LoVo (cell line): Measurements from ENCODE around the gene U2AF1L4.

Experiments used
- DNase-seq: peaks from one replicate; pipeline ENCODE4 v3.0.0-alpha.2; 2016; ENCODE audit warnings: low spot score

The U2AF1L4 gene, protein sequence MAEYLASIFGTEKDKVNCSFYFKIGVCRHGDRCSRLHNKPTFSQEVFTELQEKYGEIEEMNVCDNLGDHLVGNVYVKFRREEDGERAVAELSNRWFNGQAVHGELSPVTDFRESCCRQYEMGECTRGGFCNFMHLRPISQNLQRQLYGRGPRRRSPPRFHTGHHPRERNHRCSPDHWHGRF

DNA sequence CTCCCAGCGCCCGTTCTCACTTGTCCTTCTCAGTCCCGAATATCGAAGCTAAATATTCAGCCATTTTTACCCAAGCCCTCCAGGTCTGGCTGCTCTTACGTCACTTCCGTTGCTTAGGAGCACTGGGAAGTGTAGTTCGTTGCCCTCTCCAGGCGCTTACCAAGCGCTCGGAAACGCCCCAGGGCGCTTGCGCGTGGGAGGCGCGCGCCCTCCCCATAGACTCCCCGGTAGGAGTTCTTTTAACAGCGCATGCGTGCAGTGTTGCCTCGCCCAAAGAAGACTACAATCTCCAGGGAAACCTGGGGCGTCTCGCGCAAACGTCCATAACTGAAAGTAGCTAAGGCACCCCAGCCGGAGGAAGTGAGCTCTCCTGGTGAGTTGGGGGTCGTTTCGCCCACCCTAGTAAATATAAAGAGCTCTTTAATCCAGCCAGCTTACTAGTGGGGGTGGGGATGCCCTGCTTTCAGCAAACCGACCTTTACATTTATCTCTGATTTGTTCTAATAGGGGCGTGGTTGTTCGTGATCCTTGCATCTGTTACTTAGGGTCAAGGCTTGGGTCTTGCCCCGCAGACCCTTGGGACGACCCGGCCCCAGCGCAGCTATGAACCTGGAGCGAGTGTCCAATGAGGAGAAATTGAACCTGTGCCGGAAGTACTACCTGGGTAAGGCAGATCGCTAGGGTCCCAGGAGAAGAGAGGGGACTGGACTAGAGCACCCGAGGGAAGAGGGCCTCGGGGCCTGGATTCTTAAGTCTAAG is at the start of gene U2AF1L4, which contains the start of gene PSENEN:
TSS of gene U2AF1L4 (minus strand) at position 91 of the 759 bp plus-strand sequence. CDS start at position 64, 27 bp downstream.
TSS of gene PSENEN (plus strand) at position 324 of the 759 bp plus-strand sequence. CDS start at position 604, 280 bp downstream.
- DNase-seq: peak; percentile 99

DNA sequence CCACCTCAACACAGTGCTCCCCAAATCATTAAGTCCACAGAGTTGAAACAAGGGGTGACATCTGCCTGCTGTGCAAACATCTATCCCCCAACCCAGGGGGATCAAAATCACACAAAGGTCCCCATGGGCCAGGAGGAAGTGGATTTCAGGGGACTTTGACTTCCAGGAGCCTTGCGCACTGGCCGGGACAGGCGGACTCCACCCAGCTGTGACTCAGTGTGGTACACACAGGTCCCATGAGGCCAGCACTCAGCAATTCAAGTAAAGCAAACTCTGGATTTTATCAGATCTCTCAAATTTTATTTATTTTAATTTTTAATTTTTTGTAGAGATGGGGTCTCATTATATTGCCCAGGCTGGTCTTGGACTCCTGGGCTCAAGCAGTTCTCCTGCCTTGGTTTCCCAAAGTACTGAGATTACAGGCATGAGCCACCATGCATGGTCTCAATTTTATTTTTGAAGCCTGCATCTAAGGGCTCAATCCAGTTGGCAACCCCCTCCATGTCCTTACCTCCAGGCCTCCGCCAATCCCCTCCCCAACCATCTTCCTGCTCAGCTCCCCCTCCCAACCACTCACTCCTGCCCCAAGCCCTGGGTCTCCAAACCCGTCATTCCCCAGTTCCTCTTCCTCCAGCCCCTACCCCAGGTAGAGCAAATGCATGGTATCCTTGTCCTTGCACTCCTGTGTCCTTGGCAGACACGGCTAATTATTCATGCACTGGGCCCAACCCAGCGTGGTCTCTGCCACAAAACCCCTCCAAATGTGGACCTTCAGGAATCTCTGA is 48.4 kb upstream of the U2AF1L4 start:
- DNase-seq: no peak

DNA sequence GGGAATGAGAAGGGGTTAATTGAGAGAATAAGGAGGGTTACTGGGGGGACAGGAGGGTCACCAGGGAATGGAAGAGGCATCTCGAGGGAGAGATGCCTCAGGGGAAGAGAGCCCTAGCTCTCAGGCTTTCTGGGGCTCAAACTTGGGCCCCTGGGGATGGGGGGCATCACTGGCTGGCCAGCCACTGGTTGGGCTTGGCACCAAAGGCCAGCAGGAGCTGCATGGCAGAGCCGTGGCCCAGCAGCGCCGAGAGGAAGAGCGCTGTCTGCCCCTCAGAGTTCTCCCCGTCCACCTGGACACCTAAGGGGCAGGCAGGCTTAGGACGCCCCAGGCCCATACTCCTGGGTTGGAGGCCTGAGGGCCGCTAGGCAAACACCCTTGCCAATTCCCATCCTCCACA is 47.7 kb upstream of the U2AF1L4 start:
- no peak for DNase-seq

DNA sequence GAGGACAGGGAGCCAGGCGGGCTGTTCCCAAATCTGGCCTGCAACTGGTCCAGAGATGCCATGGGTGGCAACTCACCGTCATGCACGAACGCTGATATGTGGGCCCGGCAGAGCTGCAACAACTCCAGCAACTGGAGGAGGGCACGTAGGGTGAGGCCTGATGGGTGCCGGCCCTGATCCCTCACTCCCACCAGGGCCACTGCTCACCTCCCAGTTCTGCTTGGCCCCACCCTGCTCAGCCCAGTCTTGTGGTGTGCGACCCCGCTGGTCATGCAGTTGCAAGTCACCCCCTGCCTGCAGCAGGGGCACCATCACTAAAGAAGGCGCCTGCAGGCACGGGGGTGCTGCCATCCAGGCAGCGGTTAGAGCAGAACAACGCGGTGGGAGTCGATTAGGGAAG is 47.1 kb upstream of the U2AF1L4 start:
- DNase-seq: no peak

DNA sequence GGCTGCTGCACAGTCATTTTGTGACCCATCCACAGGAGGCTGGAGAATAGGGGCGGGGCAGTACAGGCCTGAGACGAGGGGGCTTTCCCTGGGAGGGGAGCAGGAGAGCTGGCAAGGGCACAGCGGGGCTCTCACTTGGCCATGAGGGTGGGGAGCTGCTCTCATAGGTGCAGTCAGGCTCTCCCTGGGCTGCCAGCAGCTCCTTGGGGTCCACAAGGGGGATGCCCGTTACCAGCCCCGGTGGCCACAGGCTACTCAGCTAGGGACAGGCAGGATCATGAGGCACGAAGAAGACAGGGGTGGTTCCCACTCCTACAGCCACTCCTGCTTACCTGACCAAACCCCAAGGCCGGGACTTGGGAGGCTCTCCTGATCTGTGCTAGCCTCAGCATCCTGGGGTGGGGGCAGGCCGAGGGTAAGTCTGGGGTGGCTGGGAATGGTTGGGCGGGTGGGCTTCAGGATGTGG is 46.6 kb upstream of the U2AF1L4 start:
- DNase-seq: no peak

DNA sequence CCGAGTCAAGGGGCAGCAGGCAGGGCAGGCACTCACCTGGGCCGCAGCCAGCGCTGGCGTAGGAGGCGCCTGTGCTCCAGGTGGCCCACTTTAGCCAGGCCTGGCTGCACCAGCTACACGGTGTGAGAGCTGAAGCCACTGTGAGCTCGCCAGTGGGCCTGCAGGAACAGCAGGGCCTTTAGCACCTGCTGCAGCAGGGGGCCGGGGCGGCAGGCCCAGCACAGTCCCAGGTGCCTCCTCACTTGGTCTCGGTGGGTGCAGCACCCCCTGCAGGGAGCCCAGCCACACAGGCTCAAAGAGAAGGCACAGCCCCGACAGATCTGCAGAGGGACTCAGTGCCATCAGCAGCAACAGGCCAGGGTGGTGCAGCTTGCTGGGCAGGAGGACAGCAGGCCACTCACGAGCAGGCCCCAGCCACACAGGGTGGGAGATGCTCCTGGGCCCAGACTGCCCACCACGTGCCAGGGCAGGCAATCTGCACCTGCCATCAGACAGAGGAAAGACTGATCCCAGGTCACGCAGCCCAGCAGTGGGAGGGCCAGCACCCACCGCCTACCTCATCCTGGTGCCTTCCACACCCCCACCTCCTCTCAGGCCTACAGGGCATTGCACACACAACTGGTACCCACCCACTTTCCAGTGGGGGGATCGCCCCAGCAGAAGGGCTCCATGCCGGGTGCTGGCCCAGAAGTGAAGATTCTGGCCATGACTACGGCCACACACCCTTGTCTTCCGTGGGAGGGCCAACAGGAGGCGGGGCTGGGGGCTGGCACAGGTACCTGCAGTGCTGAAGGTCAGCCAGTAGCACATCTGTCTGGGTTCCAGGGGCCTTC is 46.0 kb upstream of the U2AF1L4 start:
- no peak for DNase-seq

DNA sequence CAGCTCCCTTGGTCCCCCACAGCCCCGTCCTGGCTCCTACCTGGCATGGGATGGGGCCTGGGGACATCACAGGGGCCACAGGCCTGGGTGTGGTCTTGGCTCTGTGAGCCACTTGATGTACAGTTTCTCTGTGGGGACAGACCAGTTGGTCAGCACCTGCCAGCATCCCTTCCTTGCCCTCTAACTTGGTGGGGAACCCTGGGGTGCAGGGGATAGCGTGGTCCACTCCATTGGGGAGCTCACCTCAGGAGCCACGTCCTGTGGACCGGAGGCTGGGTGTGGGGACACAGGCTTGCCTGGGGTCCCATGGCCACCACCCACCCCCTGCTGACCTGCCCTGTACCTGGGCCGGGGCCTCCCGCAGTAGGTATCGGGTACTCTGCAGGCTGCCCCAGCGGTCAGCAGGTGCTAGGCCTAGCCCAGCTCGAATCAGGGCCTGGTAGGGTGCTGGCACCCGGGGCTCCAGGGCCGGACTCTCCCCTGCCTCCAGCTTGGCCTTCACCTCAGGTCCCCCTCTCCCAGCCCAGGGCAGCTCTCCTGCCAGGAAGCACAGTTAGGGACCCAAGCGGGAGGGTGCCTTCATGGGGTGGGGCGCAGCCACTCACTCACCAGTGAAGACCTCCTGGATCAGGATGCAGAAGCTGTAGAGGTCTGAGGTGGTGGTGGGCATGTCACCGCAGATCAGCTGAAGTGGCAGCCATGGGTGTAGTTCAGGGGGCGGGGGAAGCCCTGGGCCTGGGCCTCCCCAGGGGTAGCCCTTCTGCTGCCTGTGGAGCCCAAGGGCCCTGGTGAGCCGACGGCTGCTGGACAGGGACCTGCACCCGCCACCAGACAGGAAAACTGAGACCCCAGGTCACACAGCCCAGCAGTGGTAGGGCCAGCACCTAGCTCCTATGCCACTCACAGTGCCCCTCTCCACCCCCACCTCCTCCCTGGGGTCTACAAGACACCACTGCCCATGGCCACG is 45.0 kb upstream of the U2AF1L4 start:
- no peak for DNase-seq

DNA sequence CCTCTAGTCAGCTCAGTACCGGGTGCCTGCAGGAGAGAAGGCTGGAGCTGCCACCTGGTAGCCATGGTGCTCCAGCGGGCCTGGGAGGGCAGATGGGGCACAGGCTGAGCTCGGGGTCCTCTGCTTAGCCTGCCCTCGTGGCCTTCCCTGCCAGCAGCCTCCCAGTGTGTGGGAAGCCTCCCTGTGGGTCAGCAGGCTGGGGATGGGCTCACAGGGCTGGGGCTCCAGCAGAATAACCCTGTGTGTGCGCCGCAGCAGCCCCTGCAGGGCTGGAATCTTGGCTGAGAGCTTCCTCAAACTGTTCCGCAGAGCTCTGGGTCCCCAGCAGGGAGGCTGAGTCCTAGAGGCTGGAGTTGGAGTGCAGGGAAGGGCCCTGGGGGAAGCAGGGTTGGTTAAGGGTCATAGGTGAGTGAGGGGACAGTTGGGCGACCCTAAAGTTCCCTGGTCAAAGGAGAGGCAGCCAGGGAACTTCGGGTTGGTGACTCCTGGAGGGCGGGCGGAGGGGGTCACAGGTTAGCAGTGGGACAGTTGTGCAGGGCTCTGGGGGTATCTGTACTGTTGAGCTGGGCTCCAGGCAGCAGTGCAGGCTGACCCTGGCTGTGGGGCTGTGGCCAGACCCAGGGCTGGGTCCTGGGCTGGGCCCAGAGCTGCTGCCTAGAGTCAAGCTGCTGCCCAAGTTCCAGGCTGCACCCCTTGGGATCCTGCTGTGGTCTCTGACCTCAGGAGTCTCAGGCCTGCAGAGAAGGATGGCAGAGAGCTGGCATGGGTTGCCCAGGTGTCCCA is 44.2 kb upstream of the U2AF1L4 start:
- no peak for DNase-seq

DNA sequence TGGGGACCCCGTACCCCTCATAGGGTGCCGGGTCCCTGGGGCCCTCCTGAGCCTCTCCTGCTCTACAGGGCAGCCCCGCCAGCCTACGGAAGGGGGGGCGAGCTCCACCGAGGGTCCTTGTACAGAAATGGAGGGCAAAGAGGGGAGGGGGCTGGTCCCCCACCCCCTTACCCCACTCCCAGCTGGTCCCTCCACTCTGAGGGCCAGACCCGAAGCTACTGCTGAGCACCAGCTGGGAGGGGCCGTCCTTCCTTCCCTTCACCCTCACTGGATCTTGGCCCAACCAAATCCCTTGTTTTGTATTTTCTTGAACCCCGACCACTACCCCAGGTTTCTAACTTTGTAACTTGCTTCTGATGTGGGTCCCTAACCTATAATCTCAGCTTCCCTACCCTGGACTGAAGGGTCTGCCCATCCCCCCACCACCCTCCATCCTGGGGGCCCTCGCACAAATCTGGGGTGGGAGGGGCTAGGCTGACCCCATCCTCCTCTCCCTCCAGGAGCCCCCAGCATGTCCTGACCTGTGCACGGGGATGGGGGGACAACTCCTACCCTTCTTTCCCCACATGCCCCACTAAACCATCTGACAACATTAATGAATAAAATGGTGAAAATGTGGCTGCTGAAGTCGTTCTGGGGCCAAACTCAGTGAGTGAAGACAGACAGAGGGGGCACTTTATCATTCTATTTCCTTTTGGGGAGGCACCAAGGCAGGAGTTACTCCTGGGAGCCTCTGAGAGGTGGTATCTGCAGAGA is 43.2 kb upstream of the U2AF1L4 start:
- no peak for DNase-seq

DNA sequence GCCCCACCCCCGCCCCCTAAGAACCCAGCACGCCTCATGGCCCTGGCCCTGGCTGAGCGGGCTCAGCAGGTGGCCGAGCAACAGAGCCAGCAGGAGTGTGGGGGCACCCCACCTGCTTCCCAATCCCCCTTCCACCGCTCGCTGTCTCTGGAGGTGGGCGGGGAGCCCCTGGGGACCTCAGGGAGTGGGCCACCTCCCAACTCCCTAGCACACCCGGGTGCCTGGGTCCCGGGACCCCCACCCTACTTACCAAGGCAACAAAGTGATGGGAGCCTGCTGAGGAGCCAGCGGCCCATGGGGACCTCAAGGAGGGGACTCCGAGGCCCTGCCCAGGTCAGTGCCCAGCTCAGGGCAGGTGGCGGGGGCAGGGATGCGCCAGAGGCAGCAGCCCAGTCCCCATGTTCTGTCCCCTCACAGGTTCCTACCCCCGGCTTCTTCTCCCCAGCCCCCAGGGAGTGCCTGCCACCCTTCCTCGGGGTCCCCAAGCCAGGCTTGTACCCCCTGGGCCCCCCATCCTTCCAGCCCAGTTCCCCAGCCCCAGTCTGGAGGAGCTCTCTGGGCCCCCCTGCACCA is 42.1 kb upstream of the U2AF1L4 start:
- DNase-seq: no peak

DNA sequence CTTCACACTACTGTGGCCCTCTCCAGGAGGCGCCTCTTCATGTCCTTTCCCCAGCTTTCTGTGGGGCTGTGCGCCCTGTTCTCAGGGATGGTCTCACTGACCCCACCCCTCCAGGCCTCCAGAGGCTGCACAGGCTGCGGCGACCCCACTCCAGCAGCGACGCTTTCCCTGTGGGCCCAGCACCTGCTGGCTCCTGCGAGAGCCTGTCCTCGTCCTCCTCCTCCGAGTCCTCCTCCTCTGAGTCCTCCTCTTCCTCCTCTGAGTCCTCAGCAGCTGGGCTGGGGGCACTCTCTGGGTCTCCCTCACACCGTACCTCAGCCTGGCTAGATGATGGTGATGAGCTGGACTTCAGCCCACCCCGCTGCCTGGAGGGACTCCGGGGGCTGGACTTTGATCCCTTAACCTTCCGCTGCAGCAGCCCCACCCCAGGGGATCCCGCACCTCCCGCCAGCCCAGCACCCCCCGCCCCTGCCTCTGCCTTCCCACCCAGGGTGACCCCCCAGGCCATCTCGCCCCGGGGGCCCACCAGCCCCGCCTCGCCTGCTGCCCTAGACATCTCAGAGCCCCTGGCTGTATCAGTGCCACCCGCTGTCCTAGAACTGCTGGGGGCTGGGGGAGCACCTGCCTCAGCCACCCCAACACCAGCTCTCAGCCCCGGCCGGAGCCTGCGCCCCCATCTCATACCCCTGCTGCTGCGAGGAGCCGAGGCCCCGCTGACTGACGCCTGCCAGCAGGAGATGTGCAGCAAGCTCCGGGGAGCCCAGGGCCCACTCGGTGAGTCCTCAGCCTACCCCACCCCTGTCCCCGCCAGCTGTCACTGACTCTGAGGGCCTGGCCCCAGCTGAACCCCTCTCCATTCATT is 41.3 kb upstream of the U2AF1L4 start:
- no peak for DNase-seq

DNA sequence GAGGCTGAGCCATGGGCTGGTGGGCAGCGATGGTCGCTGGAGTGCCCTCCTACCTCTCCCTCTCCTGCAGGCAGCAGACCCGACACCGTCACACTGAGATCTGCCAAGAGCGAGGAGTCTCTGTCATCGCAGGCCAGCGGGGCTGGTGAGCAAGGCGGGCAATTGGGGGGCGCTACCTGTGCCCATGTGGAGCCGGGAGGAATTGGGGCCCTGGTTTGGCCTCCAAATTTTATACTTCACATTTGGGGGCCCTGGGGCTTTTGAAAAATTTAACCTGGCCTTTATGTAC is 40.1 kb upstream of the U2AF1L4 start:
- DNase-seq: no peak

DNA sequence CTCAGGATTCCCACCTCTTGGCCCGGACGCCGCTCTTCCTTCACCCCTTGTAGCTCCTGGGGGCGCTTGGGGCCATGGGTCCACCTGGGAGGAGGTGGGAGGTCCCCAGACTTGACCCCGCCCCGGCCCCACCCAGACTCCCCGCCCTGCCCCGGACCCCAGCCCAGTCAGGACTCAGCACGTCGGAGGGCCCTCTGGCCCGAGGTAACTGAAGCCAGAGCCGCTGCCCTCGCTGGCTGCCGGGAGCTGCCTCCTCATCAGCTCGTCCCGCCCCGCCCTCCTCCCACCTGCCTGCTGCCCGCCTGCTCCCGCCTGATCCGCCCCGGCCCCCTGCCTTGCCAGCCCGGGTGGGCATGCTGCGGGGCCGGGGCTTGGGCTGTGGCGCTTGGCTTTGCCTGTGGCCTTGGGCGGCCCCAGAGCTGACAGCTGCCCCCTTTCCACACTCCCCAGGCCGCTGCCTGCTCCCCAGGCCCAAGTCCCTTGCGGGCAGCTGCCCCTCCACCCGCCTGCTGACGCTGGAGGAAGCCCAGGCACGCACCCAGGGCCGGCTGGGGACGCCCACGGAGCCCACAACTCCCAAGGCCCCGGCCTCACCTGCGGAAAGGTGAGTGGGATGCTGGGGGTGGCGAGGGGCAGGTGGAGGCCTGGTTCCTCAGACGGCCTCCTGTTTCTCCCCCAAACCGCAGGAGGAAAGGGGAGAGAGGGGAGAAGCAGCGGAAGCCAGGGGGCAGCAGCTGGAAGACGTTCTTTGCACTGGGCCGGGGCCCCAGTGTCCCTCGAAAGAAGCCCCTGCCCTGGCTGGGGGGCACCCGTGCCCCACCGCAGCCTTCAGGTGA is 39.5 kb upstream of the U2AF1L4 start:
- DNase-seq: no peak

DNA sequence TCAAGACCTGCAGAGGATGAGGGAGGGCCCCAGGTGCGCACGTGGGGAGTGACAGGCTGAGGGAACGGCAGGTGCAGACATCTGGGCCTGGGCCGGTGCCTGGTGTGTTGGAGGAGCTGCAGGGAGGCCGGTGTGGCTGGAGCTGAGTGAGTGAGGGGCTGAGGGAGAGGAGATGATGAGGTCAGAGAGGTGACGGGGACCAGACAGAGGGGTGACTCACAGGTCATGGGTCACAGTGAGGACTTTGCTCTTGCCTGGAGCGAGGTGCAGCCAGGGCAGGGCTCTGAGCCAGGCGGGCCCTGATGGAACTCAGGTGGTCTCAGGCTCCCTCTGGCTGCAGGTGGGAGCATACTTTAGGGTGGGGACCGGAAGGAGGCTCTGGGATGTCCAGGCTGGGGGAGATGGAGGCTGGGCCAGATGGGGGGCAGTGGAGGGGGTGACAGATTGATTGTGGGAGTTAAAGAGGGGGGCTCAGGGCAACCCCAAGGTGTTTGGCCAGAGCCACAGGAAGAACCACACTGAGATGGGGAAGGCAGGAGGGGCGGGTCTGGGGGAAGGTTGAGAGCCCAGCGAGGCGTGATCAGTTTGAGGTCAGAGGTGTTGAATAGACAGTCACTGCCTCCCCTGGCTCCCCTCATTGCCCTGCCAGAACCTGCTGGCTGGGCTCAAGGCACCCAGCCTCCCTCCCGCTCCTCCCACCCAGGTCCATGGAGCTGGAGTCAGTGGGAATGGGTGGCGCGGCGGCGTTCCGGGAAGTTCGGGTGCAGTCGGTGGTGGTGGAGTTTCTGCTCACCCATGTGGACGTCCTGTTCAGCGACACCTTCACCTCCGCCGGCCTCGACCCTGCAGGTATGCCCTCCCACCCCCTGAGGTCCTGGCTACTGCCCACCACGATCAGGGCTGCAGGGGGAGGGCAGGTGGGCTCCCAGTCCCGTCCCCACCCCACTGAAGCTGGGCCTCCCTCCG is 38.5 kb upstream of the U2AF1L4 start:
- DNase-seq: no peak

DNA sequence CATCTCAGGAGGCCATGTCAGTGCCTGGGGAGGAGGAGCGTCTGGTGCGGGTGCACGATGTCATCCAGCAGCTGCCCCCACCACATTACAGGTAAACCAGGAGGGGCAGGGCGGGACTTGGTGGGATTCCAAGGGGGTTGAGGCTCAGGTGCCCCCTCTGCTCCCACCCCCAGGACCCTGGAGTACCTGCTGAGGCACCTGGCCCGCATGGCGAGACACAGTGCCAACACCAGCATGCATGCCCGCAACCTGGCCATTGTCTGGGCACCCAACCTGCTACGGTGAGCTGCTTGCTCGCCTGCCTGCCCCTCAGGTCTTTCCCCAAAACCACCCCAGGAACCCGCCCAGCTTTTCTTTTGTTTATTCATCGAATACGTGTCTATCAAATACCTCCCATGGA is 37.4 kb upstream of the U2AF1L4 start:
- DNase-seq: no peak

DNA sequence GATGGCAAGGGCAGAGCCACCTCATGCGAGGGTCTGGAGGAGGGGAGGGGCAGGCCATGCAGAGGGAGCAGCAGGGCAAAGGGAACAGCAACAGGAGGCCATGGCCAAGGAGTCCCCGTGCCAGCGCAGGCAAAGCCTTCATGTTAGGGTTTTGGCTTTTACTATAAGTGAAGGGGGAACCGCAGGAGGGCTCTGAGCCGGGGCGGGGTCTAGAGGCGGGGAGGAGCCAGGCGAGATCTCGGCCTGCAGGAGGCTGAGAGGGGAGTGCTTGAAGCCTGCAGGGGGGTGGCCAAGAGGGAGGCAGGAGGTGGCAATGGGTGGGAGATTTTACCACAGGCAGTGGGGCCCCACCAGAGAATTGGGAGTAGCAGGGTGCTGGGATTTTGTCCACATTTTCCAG is 36.4 kb upstream of the U2AF1L4 start:
- no peak for DNase-seq
